NAMALWA (cell line): ENCODE results near the gene ERBB3.
"Not testable (repeated sequence)": the region's sequence is repeated elsewhere in the genome, so short reads cannot be mapped to it uniquely, and the experiment has no call there.

Experiments used
- DNase-seq: peaks from one replicate; pipeline ENCODE4 v3.0.0-alpha.2; 2015; ENCODE audit warnings: low spot score

Gene ERBB3

DNA sequence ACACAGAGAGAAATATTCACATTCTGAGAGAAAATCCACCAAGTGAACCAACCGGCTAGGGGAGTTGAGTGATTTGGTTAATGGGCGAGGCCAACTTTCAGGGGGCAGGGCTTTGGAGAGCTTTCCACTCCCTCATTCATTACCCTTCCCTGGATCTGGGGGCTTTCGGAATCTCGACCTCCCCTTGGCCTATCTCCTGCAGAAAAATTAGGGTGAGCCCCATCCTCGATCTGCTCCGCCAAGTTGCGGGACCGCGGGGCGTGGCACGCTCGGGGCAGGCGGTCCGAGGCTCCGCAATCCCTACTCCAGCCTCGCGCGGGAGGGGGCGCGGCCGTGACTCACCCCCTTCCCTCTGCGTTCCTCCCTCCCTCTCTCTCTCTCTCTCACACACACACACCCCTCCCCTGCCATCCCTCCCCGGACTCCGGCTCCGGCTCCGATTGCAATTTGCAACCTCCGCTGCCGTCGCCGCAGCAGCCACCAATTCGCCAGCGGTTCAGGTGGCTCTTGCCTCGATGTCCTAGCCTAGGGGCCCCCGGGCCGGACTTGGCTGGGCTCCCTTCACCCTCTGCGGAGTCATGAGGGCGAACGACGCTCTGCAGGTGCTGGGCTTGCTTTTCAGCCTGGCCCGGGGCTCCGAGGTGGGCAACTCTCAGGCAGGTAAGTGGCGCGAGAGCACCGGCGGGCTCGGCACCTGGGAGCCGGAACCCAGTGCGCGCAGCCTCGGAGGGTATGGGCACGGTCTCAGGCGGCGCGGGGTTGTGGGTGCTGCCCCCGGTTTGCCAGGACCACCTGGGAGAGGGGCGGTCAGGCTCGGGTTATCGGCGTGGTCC, at the start of gene ERBB3:
Gene ERBB3, plus strand, starts transcription at position 443 of the 833 bp plus-strand sequence. Its CDS starts 136 bp downstream, at position 579.
- DNase-seq: peak; percentile 56

DNA sequence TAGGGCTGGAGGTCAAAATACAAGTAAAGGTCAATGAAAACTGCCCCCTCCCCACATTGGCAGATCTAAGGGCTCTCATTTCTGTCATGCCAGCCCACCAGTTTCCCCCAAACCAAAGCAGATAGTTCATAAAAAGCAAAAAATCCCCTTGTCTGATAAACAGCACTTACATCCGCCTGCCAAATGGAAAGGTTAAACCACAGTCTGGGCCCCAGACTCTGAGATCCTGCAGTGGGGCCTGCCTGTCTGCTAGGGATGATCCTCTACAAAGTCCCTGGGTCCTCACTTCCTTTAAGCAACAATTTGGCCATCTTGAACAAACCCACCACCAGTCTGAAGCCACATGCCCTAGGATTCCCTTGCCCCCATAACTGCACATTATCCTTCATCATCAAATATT, 48.0 kb upstream of the ERBB3 start:
- no peak for DNase-seq

DNA sequence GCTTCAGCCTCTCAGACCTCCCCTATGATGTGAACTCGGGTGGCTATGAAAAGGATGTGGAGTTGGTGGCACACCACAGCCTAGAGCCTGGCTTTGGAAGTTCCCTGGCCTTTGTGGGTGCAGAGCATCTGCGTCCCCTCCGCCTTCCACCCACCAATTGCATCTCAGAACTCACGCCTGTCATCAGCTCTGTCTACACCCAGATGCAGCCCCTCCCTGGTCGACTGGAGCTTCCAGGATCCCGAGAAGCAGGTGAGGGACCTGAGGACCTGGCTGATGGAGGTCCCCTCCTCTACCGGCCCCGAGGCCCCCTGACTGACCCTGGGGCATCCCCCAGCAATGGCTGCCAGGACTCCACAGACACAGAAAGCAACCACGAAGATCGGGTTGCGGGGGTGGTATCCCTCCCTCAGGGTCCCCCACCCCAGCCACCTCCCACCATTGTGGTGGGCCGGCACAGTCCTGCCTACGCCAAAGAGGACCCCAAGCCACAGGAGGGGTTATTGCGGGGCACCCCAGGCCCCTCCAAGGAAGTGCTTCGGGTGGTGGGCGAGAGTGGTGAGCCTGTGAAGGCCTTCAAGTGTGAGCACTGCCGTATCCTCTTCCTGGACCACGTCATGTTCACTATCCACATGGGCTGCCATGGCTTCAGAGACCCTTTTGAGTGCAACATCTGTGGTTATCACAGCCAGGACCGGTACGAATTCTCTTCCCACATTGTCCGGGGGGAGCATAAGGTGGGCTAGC, 45.2 kb upstream of the ERBB3 start:
- DNase-seq: no peak

DNA sequence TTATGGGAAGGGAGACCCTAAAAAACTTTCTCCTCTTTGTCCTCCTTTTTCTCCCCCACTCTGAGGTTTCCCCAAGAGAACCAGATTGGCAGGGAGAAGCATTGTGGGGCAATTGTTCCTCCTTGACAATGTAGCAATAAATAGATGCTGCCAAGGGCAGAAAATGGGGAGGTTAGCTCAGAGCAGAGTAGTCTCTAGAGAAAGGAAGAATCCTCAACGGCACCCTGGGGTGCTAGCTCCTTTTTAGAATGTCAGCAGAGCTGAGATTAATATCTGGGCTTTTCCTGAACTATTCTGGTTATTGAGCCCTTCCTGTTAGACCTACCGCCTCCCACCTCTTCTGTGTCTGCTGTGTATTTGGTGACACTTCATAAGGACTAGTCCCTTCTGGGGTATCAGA, 42.8 kb upstream of the ERBB3 start:
- no peak for DNase-seq

DNA sequence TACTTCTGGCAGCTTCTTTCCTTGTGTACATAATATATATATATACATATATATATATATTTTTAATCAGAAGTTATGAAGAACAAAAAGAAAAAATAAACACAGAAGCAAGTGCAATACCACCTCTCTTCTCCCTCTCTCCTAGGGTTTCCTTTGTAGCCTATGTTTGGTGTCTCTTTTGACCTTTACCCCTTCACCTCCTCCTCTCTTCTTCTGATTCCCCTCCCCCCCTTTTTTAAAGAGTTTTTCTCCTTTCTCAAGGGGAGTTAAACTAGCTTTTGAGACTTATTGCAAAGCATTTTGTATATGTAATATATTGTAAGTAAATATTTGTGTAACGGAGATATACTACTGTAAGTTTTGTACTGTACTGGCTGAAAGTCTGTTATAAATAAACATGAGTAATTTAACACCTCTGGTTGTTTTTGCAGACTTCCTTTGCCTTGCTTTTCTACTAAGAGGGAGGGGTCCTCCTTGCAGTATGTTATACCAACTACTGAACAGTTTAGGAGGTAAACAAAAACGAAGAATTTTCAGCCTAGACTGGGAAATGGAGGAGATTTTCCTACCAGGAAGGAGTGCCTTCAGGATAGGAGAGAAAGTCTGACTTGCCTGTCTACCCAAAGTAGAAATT, 41.8 kb upstream of the ERBB3 start:
- DNase-seq: no peak

DNA sequence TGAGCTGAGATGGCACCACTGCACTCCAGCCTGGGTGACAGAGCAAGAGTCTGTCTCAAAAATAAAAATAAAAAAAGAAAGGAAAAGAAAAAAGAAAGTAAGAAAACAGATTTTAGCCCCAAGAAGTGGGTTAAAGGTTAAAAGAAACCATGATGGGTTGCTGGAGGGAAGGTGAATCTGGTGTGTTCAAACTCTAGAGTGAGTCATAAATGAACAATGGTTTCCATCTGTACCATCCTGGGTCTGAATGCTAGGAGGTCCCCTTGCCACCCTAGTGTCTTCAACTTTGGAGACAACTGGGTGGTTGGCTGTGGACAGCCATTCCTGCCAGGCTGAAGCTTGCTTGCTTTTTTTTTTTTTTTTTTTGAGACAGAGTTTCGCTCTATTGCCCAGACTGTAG, 39.8 kb upstream of the ERBB3 start:
- no peak for DNase-seq

DNA sequence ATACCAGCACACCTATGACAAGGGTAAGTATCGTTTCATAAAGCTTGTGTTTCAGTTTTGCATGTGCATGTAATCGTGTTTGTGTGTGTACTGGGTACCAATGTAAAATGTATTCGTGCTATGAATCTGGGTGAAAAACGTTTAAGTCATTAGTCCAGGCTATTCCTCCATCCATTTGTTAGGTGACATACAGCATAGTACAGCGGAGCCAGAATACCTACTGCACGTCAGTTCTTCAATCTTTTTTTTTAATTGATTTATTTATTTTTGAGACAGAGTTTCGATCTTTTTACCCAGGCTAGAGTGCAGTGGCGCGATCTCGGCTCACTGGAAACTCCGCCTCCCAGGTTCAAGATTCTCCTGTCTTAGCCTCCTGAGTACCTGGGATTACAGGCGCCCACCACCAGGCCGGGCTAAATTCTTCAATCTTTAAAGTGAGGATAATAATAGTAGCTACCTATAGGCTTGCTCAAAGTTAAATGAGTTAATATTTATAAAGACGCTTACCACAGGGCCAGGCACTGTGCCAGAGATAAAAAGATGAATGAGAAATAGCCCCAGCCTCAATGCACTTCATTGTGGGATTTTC, 38.9 kb upstream of the ERBB3 start:
- DNase-seq: no peak

DNA sequence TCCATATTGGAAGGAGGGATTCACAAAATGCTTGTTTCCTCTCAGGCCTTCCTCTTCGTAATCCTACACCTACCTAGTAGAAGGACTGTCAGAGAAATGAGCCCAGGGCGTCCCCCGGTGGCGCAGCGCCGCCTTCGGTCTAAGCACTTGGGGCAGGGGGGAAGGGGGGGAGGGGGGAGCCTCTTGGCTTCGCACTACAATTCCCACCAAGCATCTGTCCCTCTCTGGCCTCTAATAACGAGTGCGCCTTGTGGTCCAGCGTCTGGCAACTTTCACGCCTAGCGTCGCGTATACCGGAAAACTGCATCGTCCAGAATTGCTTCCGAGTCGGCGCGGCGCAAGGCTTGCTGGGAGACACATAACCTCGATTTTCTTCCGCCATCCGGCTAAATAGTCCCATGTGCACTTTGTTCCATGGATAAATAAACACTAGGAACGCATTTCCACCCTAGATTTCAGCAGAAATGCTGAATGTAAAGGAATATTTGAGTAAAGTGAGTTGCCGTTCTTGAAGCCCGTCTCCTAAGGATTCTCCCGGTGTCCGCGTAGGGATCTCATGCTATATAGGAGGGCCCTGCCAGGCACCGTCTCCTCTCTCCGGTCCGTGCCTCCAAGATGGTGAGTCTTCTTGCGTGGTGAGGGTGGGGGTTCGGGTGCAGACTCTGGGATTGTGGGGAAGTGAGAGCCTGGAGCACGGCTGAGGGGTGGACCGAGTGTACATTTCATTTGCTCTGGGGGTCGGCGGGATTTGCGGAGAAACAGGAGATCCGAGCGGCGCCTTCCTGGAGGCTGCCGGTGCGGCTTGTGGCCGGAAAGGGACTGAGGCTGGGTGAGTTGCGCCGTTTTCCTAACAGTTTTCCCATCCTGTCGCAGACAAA, 38.2 kb upstream of the ERBB3 start, which contains the start of gene RPS26:
Gene RPS26, plus strand, starts transcription at position 367 of the 878 bp plus-strand sequence. Its CDS starts 249 bp downstream, at position 616.
- peak; percentile 99 for DNase-seq

DNA sequence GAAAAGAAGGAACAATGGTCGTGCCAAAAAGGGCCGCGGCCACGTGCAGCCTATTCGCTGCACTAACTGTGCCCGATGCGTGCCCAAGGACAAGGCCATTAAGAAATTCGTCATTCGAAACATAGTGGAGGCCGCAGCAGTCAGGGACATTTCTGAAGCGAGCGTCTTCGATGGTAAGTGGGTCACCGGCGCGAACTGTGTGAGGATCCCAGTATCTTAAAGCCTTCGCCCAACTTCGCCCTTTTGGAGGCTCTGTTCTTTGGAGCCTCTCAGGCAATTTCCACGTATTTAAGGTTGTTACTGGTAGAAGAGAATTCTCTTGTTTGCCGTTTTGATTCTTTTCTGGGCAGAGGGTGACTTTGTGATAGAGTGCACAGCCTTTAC, 37.5 kb upstream of the ERBB3 start:
- peak; percentile 25 for DNase-seq

DNA sequence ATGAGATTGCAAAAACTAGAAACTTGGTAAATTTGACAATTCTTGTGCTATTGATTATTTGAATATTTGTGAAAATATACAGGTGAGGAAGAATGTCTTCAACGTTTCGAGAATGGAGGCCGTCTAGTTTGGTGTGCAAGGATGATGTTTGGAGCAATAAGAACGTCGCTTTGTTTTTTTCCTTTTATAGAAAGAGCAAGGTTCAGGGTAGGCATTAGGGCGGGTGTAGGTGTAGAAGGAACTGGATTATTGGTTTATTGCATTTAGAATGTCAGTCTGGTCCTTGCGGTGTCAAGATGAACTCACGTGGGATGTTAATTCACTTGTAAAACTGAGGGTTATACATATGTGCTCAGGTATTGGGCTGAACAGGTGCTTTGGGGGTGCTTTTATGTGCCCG, 37.1 kb upstream of the ERBB3 start:
- DNase-seq: no peak

DNA sequence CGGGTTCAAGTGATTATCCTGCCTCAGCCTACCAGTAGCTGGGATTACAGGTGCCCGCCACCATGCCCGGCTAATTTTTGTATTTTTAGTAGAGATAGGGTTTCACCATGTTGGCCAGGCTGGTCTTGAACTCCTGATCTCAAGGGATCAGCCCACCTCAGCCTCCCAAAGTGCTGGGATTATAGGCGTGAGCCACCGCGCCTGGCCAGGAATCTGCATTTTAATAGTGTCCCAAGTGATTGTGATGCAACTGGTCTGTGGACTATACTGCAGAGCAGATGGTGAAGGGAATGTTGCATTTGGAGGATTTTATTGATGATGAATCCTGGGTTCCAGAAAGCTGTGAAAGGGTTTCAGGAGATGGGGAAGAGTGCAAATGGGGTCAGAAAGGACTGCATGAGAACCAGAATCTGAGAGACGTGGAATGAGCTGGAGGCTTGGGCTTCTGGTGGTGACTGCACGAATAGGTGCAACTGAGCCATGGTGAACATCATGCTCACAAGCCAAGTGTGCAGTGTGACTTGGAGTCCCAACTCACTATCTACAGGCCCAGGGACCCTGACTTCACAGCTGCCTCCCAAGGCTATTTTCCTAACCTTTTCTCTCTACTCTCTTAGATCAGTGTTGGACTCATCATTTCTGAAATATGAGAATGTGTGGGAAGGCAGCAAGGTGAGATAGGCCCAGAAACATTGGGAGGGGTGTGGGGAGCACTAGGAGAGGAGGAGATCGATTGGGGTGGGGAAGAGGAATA, 33.8 kb upstream of the ERBB3 start:
- peak; percentile 38 for DNase-seq

DNA sequence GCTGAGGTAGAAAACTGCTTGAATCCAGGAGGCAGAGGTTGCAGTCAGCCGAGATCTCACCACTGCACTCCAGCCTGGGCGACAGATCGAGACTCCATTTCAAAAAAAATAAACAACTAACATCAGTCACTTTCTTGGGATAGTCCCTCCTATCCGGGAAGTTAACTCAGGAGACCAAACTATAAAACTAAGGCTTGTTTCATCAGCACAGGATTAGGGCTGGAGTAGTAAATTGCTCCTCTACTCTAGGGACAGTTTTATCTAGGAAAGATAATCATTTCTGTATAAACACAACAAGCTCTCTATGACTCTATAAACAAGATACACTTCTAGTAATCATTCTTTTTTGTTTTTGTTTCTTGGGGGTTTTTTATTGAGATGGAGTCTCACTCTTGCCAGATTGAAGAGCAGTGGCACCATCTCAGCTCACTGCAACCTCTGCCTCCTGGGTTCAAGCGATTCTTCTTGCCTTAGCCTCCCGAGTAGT, 26.5 kb upstream of the ERBB3 start:
- no peak for DNase-seq

DNA sequence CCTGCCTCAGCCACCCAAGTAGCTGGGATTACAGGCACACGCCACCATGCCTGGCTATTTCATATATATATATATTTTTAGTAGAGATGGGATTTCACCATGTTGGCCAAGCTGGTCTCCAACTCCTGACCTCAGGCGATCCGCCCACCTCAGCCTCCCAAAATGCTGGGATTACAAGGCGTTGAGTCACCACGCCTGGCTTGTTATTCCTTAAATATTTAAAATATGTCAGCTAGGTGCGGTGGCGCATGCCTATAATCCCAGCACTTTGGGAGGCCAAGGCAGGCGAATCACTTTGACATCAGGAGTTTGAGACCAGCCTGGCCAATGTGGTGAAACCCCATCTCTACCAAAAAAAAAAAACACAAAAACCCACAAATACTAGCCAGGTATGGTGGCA, 20.0 kb upstream of the ERBB3 start:
- not testable (repeated sequence) for DNase-seq

DNA sequence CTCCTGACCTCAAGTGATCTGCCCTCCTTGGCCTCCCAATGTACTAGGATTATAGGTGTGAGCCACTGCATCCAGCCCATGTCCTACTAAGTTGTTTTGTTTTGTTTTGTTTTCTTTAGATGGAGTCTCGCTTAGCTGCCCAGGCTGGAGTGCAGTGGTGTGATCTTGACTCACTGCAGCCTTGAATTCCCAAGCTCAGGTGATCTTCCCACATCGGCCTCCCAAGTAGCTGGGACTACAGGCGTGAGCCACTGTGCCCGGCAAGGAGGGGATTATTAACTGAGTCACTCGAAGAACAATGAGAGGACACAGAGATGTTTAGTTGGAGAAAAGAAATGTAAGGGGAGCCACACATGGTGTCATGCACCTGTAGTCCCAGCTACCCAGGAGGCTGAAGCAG, 18.0 kb upstream of the ERBB3 start:
- DNase-seq: no peak

DNA sequence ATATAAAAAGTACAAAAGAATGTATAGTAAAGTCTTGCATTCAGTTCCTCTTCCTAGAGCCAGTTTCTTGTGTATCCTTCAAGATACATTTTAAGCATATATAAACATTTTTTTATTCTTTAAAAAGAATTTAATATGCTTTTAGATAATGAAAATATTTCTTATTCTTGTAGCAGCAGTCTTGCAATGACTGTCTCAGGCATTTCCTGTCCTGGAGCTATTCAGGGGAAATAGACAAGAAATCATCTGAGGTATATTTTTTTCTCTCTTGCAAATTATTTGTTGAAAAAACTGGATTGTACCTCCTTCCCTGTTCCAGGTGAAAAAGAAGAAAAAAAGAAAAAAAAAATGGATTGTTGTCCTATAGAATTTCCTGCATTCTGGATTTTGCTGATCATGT, 17.0 kb upstream of the ERBB3 start:
- DNase-seq: no peak

DNA sequence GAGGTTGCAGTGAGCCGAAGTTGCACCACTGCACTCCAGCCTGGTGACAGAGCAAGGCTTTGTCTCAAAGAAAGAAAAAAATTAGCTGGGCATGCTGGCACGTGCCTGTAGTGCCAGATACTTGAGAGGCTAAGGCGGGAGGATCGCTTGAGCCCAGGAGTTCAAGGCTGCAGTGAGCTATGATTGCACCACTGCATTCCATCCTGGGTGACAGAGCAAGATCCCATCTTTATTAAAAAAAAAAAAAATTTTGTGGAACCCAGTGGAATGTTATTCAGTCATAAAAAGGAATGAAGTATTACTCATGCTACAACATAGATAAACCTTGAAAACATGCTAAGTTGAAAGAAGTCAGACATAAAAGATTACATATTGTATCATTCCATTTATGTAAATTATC, 8.3 kb upstream of the ERBB3 start:
- DNase-seq: no peak

DNA sequence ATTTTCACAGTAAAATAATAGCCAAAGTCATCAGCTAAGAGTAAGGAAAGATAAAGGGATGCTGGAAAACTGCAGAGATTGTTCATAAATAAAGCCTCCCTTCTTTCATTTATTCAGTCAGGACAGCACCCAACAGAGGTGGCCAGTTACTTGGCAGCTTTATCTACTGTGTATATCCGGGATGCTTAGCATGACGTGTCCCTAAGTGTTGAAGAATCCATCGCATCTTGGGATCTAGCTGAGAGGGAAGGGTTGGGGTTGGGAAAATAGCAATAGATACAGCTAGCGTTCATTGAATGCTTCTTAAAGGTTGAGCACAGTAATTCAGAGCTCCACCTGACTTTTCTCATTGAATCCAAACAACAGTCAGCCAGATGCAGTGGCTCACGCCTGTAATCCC, 5.6 kb upstream of the ERBB3 start:
- DNase-seq: no peak

DNA sequence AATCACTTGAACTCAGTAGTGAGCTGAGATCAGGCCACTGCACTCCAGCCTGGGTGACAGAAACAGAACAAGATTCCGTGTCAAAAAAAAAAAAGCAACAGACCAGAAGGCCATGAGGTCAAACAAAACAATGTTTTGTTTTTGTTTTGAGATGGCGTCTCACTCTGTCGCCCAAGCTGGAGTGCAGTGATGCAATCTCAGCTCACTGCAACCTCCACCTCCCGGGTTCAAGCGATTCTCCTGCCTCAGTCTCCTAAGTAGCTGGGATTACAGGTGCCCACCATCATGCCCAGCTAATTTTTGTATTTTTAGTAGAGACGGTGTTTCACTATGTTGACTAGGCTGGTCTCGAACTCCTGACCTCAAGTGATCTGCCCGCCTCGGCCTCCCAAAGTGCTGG, 2.0 kb upstream of the ERBB3 start:
- DNase-seq: not testable (repeated sequence)

DNA sequence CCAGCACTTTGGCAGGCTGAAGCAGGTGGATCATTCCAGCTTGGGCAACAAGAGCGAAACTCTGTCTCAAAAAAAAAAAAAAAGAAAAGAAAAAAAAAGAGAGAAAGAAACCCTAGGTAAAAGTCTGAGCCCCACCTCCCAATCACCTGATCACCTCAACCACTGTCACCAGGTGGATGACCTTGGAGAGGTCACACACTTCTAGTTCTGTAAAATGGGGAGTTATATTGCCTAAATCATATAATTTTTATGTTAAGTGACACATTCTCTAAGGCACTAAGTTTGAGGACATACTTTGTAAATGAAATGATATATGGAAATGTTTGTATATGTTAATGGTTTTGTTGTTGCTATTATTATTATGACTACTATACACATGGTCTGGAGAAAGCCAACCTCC, 1.5 kb upstream of the ERBB3 start:
- DNase-seq: no peak

DNA sequence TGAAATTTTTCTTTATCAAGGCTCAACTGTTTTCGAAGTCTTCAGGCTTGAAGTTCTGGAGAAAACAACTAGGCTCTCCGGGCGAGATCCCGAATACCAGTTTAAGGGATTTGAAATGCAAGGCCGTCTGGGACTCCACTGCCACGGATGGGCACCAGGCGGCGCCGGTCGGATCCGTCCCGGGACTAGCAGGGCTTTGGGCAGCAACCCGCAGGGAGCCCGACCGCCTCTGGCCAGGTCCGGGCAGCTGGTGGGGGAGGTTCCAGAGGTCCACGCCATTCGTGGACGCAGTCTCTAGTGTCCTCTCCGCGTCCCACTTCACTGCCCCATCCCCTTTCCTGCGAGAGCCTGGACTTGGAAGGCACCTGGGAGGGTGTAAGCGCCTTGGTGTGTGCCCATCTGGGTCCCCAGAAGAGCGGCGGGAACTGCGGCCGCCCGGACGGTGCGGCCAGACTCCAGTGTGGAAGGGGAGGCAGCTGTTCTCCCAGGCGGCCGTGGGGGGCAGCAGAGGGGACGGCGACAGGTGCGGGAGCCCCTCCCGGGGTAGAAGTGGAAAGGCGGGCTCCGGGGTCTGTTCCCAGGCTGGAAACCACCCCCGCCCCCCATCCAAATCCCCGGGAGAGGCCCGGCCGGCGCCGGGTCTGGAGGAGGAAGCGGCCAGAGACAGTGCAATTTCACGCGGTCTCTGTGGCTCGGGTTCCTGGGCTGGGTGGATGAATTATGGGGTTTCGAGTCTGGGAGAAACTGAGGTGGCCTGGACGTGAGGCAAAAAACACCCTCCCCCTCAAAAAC, 838 bp upstream of the ERBB3 start:
- DNase-seq: peak; percentile 53
